ENCODE measurements around the gene STH. TPM values are rescaled to one million over a fixed set of nuclear protein-coding genes. Genes with fewer than 3 reads are reported as not detected.
A peak's percentile ranks its signal among the peaks of the same experiment; 100 is the strongest.

The STH gene
- total and polyA plus RNA-seq, 9 of the 15 experiments (the other 6 are each of a cell fraction or from before 2014, with no cell fraction given) = not detected

DNA sequence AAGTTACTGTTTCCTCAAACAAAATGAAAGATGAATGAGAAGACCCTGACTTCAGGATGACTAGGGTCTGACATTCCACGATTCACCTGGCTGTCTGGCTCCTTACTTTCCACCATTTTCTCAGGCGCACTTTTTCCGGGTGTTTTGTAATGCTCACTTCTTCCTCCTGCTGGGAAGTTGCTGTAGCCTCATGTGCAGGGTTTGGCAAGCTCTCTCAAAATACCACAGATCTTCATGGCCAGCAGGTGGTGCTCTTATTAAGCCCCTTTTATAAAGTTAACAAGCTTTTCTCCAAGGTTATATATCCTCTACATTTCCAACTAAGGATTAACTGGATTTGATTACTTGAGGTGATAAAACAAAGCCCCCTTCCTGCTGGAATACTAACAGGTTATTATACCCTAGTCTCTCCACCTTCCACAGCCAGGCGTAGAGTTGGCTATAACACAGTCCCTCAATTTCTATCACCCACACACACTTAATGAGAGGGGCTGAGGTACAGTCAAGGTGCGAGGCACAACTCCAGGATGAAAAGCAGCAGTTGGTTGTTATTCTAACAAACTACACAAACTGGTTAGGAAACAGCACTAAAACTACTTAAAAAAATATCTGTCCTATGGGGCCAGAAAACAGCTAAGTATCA, 45.4 kb downstream of the STH start (continued):
- TF ChIP-seq, protein P1, sequence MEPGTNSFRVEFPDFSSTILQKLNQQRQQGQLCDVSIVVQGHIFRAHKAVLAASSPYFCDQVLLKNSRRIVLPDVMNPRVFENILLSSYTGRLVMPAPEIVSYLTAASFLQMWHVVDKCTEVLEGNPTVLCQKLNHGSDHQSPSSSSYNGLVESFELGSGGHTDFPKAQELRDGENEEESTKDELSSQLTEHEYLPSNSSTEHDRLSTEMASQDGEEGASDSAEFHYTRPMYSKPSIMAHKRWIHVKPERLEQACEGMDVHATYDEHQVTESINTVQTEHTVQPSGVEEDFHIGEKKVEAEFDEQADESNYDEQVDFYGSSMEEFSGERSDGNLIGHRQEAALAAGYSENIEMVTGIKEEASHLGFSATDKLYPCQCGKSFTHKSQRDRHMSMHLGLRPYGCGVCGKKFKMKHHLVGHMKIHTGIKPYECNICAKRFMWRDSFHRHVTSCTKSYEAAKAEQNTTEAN (CRISPR knock-in tag; IDR thresholded peaks at IDR 0.05) = no peak
- TF ChIP-seq PCBP2 (IDR thresholded peaks at IDR 0.05; ENCODE audit: low read depth, low read length, poor library complexity, severe bottlenecking) (no peak), EZH2 (IDR thresholded peaks at IDR 0.05; ENCODE audit: borderline replicate concordance, low read depth, low read length) (no peak), CREM (IDR thresholded peaks at IDR 0.05; ENCODE audit: low read depth) (peak; percentile 21; the same call in 1 of the 2 replicates), NFXL1 (CRISPR knock-in tag; IDR thresholded peaks at IDR 0.05) (no peak), NR4A1 (CRISPR knock-in tag; IDR thresholded peaks at IDR 0.05) (no peak), NR4A1 (tag; IDR thresholded peaks at IDR 0.05) (no peak), PTRF (tag; IDR thresholded peaks at IDR 0.05) (no peak), BHLHE40 (IDR thresholded peaks at IDR 0.05; ENCODE audit: low read length) (peak; percentile 10; the same call in 1 of the 2 replicates), SNAPC5 (CRISPR knock-in tag; IDR thresholded peaks at IDR 0.05) (no peak), ELF1 (tag; IDR thresholded peaks at IDR 0.05) (peak; percentile 60; the same call in 1 of the 2 replicates), IRF2 (CRISPR knock-in tag; IDR thresholded peaks at IDR 0.05) (no peak), EP400 (IDR thresholded peaks at IDR 0.05) (no peak), BDP1 (IDR thresholded peaks at IDR 0.05; ENCODE audit: insufficient read depth, insufficient read length) (no peak)
- TF ChIP-seq, protein P2, sequence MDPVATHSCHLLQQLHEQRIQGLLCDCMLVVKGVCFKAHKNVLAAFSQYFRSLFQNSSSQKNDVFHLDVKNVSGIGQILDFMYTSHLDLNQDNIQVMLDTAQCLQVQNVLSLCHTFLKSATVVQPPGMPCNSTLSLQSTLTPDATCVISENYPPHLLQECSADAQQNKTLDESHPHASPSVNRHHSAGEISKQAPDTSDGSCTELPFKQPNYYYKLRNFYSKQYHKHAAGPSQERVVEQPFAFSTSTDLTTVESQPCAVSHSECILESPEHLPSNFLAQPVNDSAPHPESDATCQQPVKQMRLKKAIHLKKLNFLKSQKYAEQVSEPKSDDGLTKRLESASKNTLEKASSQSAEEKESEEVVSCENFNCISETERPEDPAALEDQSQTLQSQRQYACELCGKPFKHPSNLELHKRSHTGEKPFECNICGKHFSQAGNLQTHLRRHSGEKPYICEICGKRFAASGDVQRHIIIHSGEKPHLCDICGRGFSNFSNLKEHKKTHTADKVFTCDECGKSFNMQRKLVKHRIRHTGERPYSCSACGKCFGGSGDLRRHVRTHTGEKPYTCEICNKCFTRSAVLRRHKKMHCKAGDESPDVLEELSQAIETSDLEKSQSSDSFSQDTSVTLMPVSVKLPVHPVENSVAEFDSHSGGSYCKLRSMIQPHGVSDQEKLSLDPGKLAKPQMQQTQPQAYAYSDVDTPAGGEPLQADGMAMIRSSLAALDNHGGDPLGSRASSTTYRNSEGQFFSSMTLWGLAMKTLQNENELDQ (CRISPR knock-in tag; IDR thresholded peaks at IDR 0.05; ENCODE audit: borderline replicate concordance) = no peak
- TF ChIP-seq, protein P3, sequence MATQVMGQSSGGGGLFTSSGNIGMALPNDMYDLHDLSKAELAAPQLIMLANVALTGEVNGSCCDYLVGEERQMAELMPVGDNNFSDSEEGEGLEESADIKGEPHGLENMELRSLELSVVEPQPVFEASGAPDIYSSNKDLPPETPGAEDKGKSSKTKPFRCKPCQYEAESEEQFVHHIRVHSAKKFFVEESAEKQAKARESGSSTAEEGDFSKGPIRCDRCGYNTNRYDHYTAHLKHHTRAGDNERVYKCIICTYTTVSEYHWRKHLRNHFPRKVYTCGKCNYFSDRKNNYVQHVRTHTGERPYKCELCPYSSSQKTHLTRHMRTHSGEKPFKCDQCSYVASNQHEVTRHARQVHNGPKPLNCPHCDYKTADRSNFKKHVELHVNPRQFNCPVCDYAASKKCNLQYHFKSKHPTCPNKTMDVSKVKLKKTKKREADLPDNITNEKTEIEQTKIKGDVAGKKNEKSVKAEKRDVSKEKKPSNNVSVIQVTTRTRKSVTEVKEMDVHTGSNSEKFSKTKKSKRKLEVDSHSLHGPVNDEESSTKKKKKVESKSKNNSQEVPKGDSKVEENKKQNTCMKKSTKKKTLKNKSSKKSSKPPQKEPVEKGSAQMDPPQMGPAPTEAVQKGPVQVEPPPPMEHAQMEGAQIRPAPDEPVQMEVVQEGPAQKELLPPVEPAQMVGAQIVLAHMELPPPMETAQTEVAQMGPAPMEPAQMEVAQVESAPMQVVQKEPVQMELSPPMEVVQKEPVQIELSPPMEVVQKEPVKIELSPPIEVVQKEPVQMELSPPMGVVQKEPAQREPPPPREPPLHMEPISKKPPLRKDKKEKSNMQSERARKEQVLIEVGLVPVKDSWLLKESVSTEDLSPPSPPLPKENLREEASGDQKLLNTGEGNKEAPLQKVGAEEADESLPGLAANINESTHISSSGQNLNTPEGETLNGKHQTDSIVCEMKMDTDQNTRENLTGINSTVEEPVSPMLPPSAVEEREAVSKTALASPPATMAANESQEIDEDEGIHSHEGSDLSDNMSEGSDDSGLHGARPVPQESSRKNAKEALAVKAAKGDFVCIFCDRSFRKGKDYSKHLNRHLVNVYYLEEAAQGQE (IDR thresholded peaks at IDR 0.05; ENCODE audit: borderline replicate concordance) = peak; percentile 82
- TF ChIP-seq, protein P3 (CRISPR knock-in tag; IDR thresholded peaks at IDR 0.05; ENCODE audit: low read depth) = no peak

Data from K562 (cell line).